Kidney (tissue), 14 donors: ENCODE data around the gene HS2ST1. TPM values are rescaled to one million over a fixed set of nuclear protein-coding genes. Genes with fewer than 3 reads are reported as not detected.
"Not testable (repeated sequence)": the region's sequence is repeated elsewhere in the genome, so short reads cannot be mapped to it uniquely, and the experiment has no call there.

Experiments
- DNase-seq, 5 donors: peaks; one replicate each; pipeline ENCODE4 v3.0.0-alpha.2; 2013 to 2020
- FAIRE-seq: peaks from 2 replicates; lab custom pipeline; 2012; peaks lifted over from hg19 to GRCh38; lab: Jason Lieb, UNC
- H3K27ac ChIP-seq, 2 donors: one replicate each; pipeline ENCODE4 v1.7.0; 2013; ENCODE audit warnings: low read depth in 2 of 2, low read length in 2 of 2, inconsistent platforms in 1 of 2
- H3K27me3 ChIP-seq: one replicate; pipeline ENCODE4 v1.7.1; 2013; ENCODE audit warnings: low read length, inconsistent platforms; ENCODE audit not compliant: control insufficient read depth, insufficient read depth
- H3K36me3 ChIP-seq, 3 donors: one replicate each; pipeline versions ENCODE4 v1.7.0 to v1.7.1; 2013; ENCODE audit warnings: low read length in 3 of 3, control low read depth in 1 of 3, inconsistent platforms in 1 of 3; ENCODE audit not compliant: insufficient read depth in 3 of 3, control insufficient read depth in 2 of 3
- H3K4me1 ChIP-seq, 3 donors: one replicate each; pipeline versions ENCODE4 v1.7.0 to v1.7.1; 2013; ENCODE audit warnings: low read length in 3 of 3, inconsistent platforms in 1 of 3, low read depth in 1 of 3; ENCODE audit not compliant: control insufficient read depth in 2 of 3, insufficient read depth in 2 of 3
- H3K4me3 ChIP-seq, 3 donors: one replicate each; pipeline versions ENCODE4 v1.7.0 to v1.8.1; 2013; ENCODE audit warnings: low read length in 3 of 3, control low read depth in 1 of 3, inconsistent platforms in 1 of 3
- H3K9ac ChIP-seq, 3 donors: one replicate each; pipeline versions ENCODE4 v1.7.0 to v1.7.1; 2013; ENCODE audit warnings: low read length in 3 of 3, control low read depth in 1 of 3, inconsistent platforms in 1 of 3
- H3K9me3 ChIP-seq, 3 donors: one replicate each; pipeline versions ENCODE4 v1.7.0 to v1.7.1; 2013; ENCODE audit warnings: low read length in 3 of 3, control low read depth in 1 of 3, inconsistent platforms in 1 of 3; ENCODE audit not compliant: control insufficient read depth in 2 of 3, insufficient read depth in 1 of 3
- CTCF ChIP-seq: IDR thresholded peaks from 3 replicates; pipeline ENCODE4 v1.5.1; 2012; ENCODE audit warnings: mild to moderate bottlenecking, moderate library complexity, borderline replicate concordance; ENCODE audit not compliant: insufficient read depth; ENCODE audit errors: extremely low read depth
- intact Hi-C: fragments of 100-400 bp; cut with DNase I; formaldehyde crosslinking; loops from one replicate; pipeline ENCODE4 v1.11.1; 2022
- polyA plus RNA-seq: library from polyadenylated mRNA; stranded (reverse); fragments of 350-450 nt; fragmentation: Illumina TruSeq; extraction: RNeasy Lipid Tissue Mini Kit (QIAGEN cat#74804); gene quantifications from one replicate; pipeline ENCODE4 v1.2.3, GENCODE V29; 2014; ENCODE audit warnings: low read depth, low replicate concordance; ENCODE audit not compliant: insufficient read depth
- total RNA-seq: library from RNA; stranded (reverse); fragmentation: NEBNext Ultra II Directional; extraction: Animal tissue kit (Norgen Biotek cat#: 25700); gene quantifications from one replicate; pipeline ENCODE4 v1.2.1, GENCODE V29; 2021
- donor health status: control.
- donor health status: control.
- donor health status: control.
- donor health status: control.
- donor health status: control.
- donor health status: DM: yes; HTN: yes; CAD: no.
- donor health status: Normal renal cell carcinoma (clear cell type).

Gene HS2ST1
- total and polyA plus RNA-seq, 2 donors from 2014 or later, result 10.3 to 27.1 TPM

GRCh38 chr1:87064986-87065385, 150.6 kb downstream of the HS2ST1 start:
- intact Hi-C loops, result no loop called here
- Histone ChIP-seq H3K4me1 (no peaks in the 10 kb centered on the region), H3K27ac (no peak overlapping the region), H3K9me3 (no peaks in the 10 kb centered on the region), H3K27me3 (no peaks in the 10 kb centered on the region), H3K36me3 (no peaks in the 10 kb centered on the region), H3K9ac (no peak overlapping the region), H3K4me3 (no peak overlapping the region)
- no peak for DNase-seq
- no peak for TF ChIP-seq CTCF
- FAIRE-seq, result no peak

GRCh38 chr1:87066708-87067107, 152.3 kb downstream of the HS2ST1 start:
- H3K4me3 ChIP-seq, intact Hi-C loops, H3K9me3 ChIP-seq, H3K27me3 ChIP-seq, H3K27ac ChIP-seq, DNase-seq, H3K36me3 ChIP-seq, H3K4me1 ChIP-seq, H3K9ac ChIP-seq, FAIRE-seq: not testable (repeated sequence)

- H3K27me3 ChIP-seq, result no peaks in the 10 kb centered on the region
- no peak overlapping the region for H3K9ac ChIP-seq
- FAIRE-seq (no peak), DNase-seq (no peak)
- no peak overlapping the region for H3K4me3 ChIP-seq
- no peaks in the 10 kb centered on the region for H3K9me3 ChIP-seq
- no peaks in the 10 kb centered on the region for H3K36me3 ChIP-seq
- H3K27ac ChIP-seq, result no peak overlapping the region
- no peaks in the 10 kb centered on the region for H3K4me1 ChIP-seq
- no peak for TF ChIP-seq CTCF
- intact Hi-C loops, result no loop called here
These were observed 158.0 kb downstream of the HS2ST1 start for GRCh38 chr1:87072411-87072810.

- Histone ChIP-seq H3K27me3 (no peaks in the 10 kb centered on the region), H3K9ac (no peak overlapping the region), H3K9me3 (no peaks in the 10 kb centered on the region), H3K27ac (no peak overlapping the region), H3K36me3 (no peaks in the 10 kb centered on the region), H3K4me3 (no peak overlapping the region), H3K4me1 (no peaks in the 10 kb centered on the region)
- FAIRE-seq (no peak), DNase-seq (no peak)
- no peak for TF ChIP-seq CTCF
- intact Hi-C loops, result no loop called here
These were observed 158.5 kb downstream of the HS2ST1 start for GRCh38 chr1:87072904-87073303.
